Measurements from ENCODE around the gene RASSF1. TPM values are rescaled to one million over a fixed set of nuclear protein-coding genes. Genes with fewer than 3 reads are reported as not detected.
A peak's percentile ranks its signal among the peaks of the same experiment; 100 is the strongest.
"Not testable (repeated sequence)": the region's sequence is repeated elsewhere in the genome, so short reads cannot be mapped to it uniquely, and the experiment has no call there.

Gene RASSF1
- total RNA-seq, 1 donor from 2014 or later: 68.3 TPM

DNA sequence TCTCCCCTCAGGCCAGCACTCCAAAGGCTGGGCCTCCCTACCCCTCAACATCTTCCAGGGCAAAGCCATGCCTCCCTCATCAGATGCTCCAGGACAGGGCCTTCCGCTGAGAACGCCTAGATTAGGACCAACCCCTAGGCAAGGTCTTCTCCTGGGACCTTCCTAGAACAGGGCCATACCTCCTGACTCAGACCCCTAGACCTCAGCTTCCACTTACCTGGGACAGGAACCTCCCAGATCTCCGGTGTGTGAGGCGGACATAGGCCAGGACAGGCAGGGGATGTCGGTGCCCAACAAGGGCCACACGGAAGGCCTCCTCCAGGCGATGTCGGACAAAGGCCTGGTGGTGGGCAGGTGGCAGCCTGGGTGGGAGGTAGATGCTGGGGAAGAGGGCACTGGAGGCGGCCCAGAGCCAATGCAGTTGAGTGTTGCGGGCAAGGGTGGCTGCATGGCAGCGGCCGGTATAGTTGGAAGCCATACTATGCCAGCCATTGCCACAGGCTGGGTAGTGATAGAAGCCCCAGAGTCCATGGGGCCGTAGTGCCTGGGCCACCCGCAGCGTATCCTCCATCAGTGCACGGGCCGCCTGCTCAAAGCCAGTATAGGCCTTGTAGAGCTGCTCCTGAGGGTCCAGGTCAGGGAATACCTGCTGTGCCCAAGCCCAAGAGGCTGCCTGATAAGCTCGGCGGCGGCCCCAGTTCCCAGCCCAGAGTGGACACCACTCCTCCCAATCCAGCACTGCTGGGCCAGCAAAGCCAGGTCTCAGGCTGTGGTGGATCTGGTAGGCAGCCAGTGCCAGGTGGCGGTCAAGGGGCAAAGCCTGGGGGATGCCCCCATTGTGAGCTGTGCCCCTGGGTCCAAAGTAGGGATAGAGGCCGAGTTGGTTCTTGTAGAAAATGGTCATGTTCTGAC is 45.9 kb downstream of the RASSF1 start:
- Mint-ChIP-seq H3K4me3 (no peak overlapping the region), H3K27me3 (no peaks in the 10 kb centered on the region), H3K36me3 (ENCODE audit: low read depth) (peaks cover 15% of the 10 kb centered on the region), H3K4me1 (peaks cover 22% of the 10 kb centered on the region), H3K9me3 (no peaks in the 10 kb centered on the region), H3K27ac (no peak overlapping the region)
- peak; percentile 57 for DNase-seq
- intact Hi-C loops (cut with micrococcal nuclease): loop anchor here (5.0 to 10.0 kb wide), 2 partner anchors 318 to 620 kb away; partner anchors contain the start of genes APEH and CISH

DNA sequence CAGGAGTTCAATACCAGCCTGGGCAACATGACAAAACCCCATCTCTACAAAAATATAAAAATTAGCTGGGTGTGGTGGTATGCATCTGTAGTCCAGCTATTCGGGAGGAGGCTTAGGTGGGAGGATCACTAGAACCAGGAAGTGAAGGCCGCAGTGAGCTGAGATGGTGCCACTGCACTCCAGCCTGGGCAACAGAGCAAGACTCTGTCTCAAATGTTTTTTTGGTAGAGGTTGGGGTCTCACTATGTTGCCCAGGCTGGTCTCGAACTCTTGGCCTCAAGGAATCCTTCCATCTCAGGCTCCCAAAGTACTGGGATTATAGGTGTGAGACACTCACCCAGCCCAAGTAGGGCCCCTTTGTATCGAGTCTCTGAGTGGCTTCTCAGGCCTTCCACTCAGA is 46.5 kb downstream of the RASSF1 start:
- intact Hi-C loops (cut with micrococcal nuclease): loop anchor here (10.0 kb wide), 1 partner anchor 619 kb away; the partner anchor contains the start of gene APEH
- DNase-seq: no peak
- Mint-ChIP-seq H3K36me3 (ENCODE audit: low read depth) (peaks cover 22% of the 10 kb centered on the region), H3K9me3 (no peaks in the 10 kb centered on the region), H3K4me1 (peaks cover 19% of the 10 kb centered on the region), H3K27me3 (no peaks in the 10 kb centered on the region), H3K27ac (no peak overlapping the region), H3K4me3 (no peak overlapping the region)

GRCh38 chr3:50293079-50293801 is 47.4 kb downstream of the RASSF1 start:
- Mint-ChIP-seq H3K4me3 (peak overlapping the region; percentile 94), H3K9me3 (no peaks in the 10 kb centered on the region), H3K27me3 (no peaks in the 10 kb centered on the region), H3K4me1 (peaks cover 16% of the 10 kb centered on the region), H3K27ac (peak overlapping the region; percentile 96), H3K36me3 (ENCODE audit: low read depth) (peaks cover 28% of the 10 kb centered on the region)
- no peak for DNase-seq
- intact Hi-C loops (cut with micrococcal nuclease): loop anchor here (10.0 kb wide), 1 partner anchor 618 kb away; the partner anchor contains the start of gene APEH

DNA sequence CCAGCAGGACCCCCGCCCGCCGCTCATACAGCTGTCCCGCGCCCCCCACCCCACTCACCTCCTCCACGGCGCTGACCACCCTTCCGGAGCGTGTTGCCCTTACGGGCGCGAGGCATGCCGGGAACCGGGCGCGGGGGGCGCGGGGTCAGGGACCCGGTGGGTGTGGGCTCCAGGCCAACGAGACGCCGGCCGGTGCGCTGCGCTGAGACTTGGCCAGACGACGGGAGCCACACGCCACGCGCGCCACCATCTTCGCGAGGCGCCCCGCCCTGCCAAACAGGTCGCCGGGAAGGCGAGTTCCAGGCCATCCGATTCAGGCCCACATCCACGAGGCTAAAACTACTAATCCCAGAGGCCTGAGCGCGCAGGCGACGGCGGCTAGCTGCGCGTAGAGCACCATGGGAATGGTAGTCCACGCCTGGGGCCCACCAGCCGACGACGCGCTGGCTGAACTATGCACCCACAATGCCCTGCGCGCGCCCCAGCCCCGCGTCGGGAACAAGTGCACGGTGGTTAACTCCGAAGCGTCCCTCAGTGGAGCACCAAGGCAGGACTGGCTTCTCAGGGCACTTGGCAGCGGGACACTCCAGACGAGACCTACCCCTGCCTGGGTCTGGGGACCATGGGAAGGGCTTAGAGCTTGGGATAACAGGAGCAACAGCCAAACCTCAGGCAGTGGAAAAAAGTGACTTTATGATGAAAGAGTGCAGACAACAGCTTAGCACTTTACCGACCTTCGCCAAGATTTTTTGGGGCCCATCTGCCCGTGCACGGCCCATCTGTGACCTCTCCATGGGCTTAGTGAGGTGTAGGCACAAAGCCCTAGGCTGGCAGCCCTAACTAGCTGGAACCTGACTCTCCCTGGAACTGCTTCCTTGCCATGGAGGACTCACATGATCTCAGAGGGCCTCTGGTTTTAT is 48.2 kb downstream of the RASSF1 start, which contains the start of gene IFRD2:
Gene IFRD2 (minus strand): TSS at position 271 of the 920 bp plus-strand sequence. CDS start 155 bp downstream, at position 116.
- no peaks in the 10 kb centered on the region for H3K27me3 Mint-ChIP-seq
- H3K4me3 Mint-ChIP-seq: peak within 1 kb of the TSS; percentile 94
- H3K4me1 Mint-ChIP-seq: peaks cover 12% of the 10 kb centered on the region
- H3K27ac Mint-ChIP-seq: peak within 1 kb of the TSS; percentile 96
- peaks cover 33% of the 10 kb centered on the region for H3K36me3 Mint-ChIP-seq (ENCODE audit: low read depth)
- intact Hi-C loops (cut with micrococcal nuclease): loop anchor here (1.0 to 10.0 kb wide), 4 partner anchors 36 to 618 kb away; partner anchors contain the start of genes APEH, RBM5, TMEM115 and TUSC2
- peak; percentile 99 for DNase-seq
- no peaks in the 10 kb centered on the region for H3K9me3 Mint-ChIP-seq

- H3K27me3 Mint-ChIP-seq: no peaks in the 10 kb centered on the region
- intact Hi-C loops (cut with micrococcal nuclease): loop anchor here (10.0 kb wide), 1 partner anchor 615 kb away; the partner anchor contains the start of gene APEH
- no peak overlapping the region for H3K27ac Mint-ChIP-seq
Measured at GRCh38 chr3:50290161-50290641, 50.4 kb downstream of the RASSF1 start.

DNA sequence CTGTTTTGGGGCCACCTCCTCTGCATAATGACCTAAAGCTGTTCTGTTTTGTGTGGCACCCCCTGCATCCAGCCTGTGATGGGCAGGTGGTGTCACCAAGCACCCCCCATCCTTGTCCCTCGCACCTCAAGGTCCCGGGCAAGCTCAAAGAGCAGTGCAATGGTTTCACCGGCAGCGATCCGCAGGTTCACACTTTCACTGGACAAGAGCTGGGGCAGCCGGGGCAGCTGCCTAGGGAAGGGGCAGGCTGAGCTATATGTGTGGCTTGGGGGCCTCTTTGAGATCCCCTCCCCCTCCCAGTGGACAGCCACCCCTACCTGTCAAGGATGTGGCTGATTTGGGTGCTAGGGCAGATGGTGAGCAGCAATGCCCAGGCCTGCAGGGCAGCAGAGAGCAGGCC is 51.5 kb downstream of the RASSF1 start:
- Mint-ChIP-seq H3K27me3 (no peaks in the 10 kb centered on the region), H3K9me3 (no peaks in the 10 kb centered on the region), H3K36me3 (ENCODE audit: low read depth) (peaks cover 42% of the 10 kb centered on the region), H3K4me1 (peaks cover 14% of the 10 kb centered on the region), H3K27ac (no peak overlapping the region), H3K4me3 (peak overlapping the region; percentile 15)
- intact Hi-C loops (cut with micrococcal nuclease): no loop called here
- no peak for DNase-seq

More at GRCh38 chr3:50290161-50290641, 50.4 kb downstream of the RASSF1 start:
- Mint-ChIP-seq H3K4me3 (peak overlapping the region; percentile 94), H3K36me3 (ENCODE audit: low read depth) (peaks cover 40% of the 10 kb centered on the region), H3K9me3 (no peaks in the 10 kb centered on the region), H3K4me1 (peaks cover 14% of the 10 kb centered on the region)
- DNase-seq: peak; percentile 59

GRCh38 chr3:50288387-50289007 is 52.1 kb downstream of the RASSF1 start:
- no peak overlapping the region for H3K4me3 Mint-ChIP-seq
- peak; percentile 55 for DNase-seq
- no peaks in the 10 kb centered on the region for H3K9me3 Mint-ChIP-seq
- no peaks in the 10 kb centered on the region for H3K27me3 Mint-ChIP-seq
- intact Hi-C loops (cut with micrococcal nuclease): no loop called here
- peaks cover 14% of the 10 kb centered on the region for H3K4me1 Mint-ChIP-seq
- no peak overlapping the region for H3K27ac Mint-ChIP-seq
- H3K36me3 Mint-ChIP-seq (ENCODE audit: low read depth): peaks cover 42% of the 10 kb centered on the region

GRCh38 chr3:50287262-50287661 is 53.4 kb downstream of the RASSF1 start:
- intact Hi-C loops (cut with micrococcal nuclease): no loop called here
- Mint-ChIP-seq H3K9me3 (no peaks in the 10 kb centered on the region), H3K27me3 (no peaks in the 10 kb centered on the region), H3K27ac (no peak overlapping the region), H3K4me1 (peaks cover 7% of the 10 kb centered on the region), H3K36me3 (ENCODE audit: low read depth) (peaks cover 42% of the 10 kb centered on the region), H3K4me3 (no peak overlapping the region)
- DNase-seq: no peak

DNA sequence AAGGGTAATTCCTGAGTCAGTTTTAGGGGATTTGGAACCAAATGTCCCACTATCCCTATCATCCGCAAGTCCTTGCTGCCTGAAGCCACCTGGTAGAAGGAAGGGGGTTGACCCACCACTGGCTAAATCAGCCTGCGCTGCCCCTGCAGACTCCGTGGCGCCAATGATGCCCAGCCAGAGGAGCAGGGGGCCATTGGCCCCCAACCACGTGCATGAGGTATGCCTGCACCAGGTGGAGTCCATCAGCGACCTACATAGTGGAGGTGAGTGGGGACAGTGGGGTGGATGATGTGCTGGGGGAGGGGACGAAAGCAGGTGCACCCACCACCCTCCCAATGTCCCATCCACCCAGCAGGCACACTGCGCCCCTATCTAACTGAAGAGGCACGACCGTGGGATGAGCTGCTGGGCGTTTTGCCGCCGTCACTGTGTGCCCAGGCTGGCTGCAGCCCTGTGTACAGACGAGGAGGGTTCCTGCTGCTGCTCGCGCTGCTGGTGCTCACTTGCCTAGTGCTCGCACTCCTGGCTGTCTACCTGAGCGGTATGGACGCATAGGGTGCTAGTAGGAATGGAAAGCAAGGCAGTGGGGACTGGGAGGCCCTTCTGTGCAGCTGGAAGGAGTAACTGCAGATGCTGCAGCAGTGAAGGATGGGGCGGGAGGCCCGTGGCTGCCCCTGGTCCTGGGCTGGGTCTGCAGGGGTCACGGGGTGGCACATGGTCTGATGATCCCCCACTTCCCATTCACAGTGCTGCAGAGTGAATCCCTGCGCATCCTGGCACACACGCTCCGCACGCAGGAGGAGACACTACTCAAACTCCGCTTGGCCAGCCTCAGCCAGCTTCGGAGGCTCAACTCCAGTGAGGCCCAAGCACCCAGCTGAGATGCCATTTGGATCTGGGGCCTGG is 54.1 kb downstream of the RASSF1 start:
- no peaks in the 10 kb centered on the region for H3K9me3 Mint-ChIP-seq
- no peak for DNase-seq
- H3K36me3 Mint-ChIP-seq (ENCODE audit: low read depth): peaks cover 42% of the 10 kb centered on the region
- H3K4me3 Mint-ChIP-seq: no peak overlapping the region
- H3K27me3 Mint-ChIP-seq: no peaks in the 10 kb centered on the region
- H3K27ac Mint-ChIP-seq: no peak overlapping the region
- intact Hi-C loops (cut with micrococcal nuclease): no loop called here
- H3K4me1 Mint-ChIP-seq: peaks cover 7% of the 10 kb centered on the region

DNA sequence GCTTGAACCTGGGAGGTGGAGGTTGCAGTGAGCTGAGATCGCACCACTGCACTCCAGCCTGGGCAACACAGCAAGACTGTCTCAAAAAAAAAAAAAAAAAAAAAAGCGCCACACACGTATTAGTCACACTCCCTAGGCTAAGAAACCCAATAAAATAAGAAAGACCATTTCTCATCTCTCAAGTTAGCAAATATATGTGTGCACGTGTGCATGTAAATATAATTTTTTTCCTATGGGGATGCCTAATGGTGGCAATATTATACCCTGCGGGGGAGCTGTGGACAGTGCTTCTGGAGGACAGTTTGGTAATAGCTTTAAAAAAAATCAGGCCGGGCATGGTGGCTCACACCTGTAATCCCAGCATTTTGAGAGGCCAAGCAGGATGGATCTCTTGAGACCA is 56.5 kb downstream of the RASSF1 start:
- DNase-seq; intact Hi-C loops (cut with micrococcal nuclease); H3K4me3 Mint-ChIP-seq; H3K4me1 Mint-ChIP-seq; H3K9me3 Mint-ChIP-seq; H3K27ac Mint-ChIP-seq; H3K27me3 Mint-ChIP-seq: not testable (repeated sequence)
- peaks cover 23% of the 10 kb centered on the region for H3K36me3 Mint-ChIP-seq (ENCODE audit: low read depth)
